Measurements from ENCODE around the gene TGFBR3L. TPM values are rescaled to one million over a fixed set of nuclear protein-coding genes. Genes with fewer than 3 reads are reported as not detected.

TGFBR3L gene
- total RNA-seq, 1 experiment from 2014 or later, result 7.1 TPM

- no peak for DNase-seq (ENCODE audit: low read depth)
Measured at GRCh38 chr19:7926727-7927604, 12.3 kb downstream of the TGFBR3L start.

GRCh38 chr19:7927605-7928333 lies 13.1 kb downstream of the TGFBR3L start:
- no peak for DNase-seq (ENCODE audit: low read depth)

GRCh38 chr19:7928334-7928706 lies 13.7 kb downstream of the TGFBR3L start:
- no peak for DNase-seq (ENCODE audit: low read depth)

GRCh38 chr19:7928741-7929701 lies 14.4 kb downstream of the TGFBR3L start:
- peak; percentile 79 for DNase-seq (ENCODE audit: low read depth)

GRCh38 chr19:7930030-7930429 lies 15.4 kb downstream of the TGFBR3L start:
- DNase-seq (ENCODE audit: low read depth), result peak; percentile 51

GRCh38 chr19:7930765-7931164 lies 16.1 kb downstream of the TGFBR3L start:
- no peak for DNase-seq (ENCODE audit: low read depth)

GRCh38 chr19:7931221-7932061 lies 16.8 kb downstream of the TGFBR3L start:
- no peak for DNase-seq (ENCODE audit: low read depth)

GRCh38 chr19:7932276-7932929 lies 17.8 kb downstream of the TGFBR3L start:
- DNase-seq (ENCODE audit: low read depth), result no peak

GRCh38 chr19:7932930-7933300 lies 18.3 kb downstream of the TGFBR3L start:
- DNase-seq (ENCODE audit: low read depth), result no peak

GRCh38 chr19:7933411-7933810 lies 18.8 kb downstream of the TGFBR3L start:
- DNase-seq (ENCODE audit: low read depth), result no peak

- DNase-seq (ENCODE audit: low read depth), result no peak
Measured at GRCh38 chr19:7933828-7934725, 19.4 kb downstream of the TGFBR3L start.

- DNase-seq (ENCODE audit: low read depth), result no peak
Measured at GRCh38 chr19:7934766-7935165, 20.1 kb downstream of the TGFBR3L start.

- no peak for DNase-seq (ENCODE audit: low read depth)
Measured at GRCh38 chr19:7940841-7941240, 26.2 kb downstream of the TGFBR3L start.

GRCh38 chr19:7941895-7942596 lies 27.4 kb downstream of the TGFBR3L start:
- no peak for DNase-seq (ENCODE audit: low read depth)

- peak; percentile 23 for DNase-seq (ENCODE audit: low read depth)
Measured at GRCh38 chr19:7942981-7943443, 28.4 kb downstream of the TGFBR3L start.

- peak; percentile 99 for DNase-seq (ENCODE audit: low read depth)
Measured at GRCh38 chr19:7943444-7944176, 29.0 kb downstream of the TGFBR3L start, which contains the start of gene TIMM44. TSS of gene TIMM44 (minus strand) at chr19:7943666. CDS start at chr19:7943651, 15 bp downstream.

- DNase-seq (ENCODE audit: low read depth), result peak; percentile 85
Measured at GRCh38 chr19:7944177-7944761, 29.6 kb downstream of the TGFBR3L start.

Measured in Daoy (cell line).